ENCODE data around the gene SLC25A29. TPM values are rescaled to one million over a fixed set of nuclear protein-coding genes. Genes with fewer than 3 reads are reported as not detected.

The SLC25A29 gene
- total and polyA plus RNA-seq, 2 of the 13 experiments (the other 11 are each of a cell fraction or from before 2014, with no cell fraction given): 12.2 to 17.2 TPM

GRCh38 chr14:100285021-100285912 lies 21.0 kb downstream of the SLC25A29 start (continued):
- TF ChIP-seq, protein P1, sequence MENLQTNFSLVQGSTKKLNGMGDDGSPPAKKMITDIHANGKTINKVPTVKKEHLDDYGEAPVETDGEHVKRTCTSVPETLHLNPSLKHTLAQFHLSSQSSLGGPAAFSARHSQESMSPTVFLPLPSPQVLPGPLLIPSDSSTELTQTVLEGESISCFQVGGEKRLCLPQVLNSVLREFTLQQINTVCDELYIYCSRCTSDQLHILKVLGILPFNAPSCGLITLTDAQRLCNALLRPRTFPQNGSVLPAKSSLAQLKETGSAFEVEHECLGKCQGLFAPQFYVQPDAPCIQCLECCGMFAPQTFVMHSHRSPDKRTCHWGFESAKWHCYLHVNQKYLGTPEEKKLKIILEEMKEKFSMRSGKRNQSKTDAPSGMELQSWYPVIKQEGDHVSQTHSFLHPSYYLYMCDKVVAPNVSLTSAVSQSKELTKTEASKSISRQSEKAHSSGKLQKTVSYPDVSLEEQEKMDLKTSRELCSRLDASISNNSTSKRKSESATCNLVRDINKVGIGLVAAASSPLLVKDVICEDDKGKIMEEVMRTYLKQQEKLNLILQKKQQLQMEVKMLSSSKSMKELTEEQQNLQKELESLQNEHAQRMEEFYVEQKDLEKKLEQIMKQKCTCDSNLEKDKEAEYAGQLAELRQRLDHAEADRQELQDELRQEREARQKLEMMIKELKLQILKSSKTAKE (CRISPR knock-in tag; IDR thresholded peaks at IDR 0.05; ENCODE audit: borderline replicate concordance): no peak
- TF ChIP-seq SNRNP70 (IDR thresholded peaks at IDR 0.05; ENCODE audit: low read depth, low read length) (no peak), SP2 (CRISPR knock-in tag; IDR thresholded peaks at IDR 0.05) (no peak), MAFG (CRISPR knock-in tag; IDR thresholded peaks at IDR 0.05) (no peak), TFDP1 (CRISPR knock-in tag; IDR thresholded peaks at IDR 0.05; ENCODE audit: borderline replicate concordance) (peak; percentile 83; the same call in 1 of the 2 replicates), MAFF (IDR thresholded peaks at IDR 0.05; ENCODE audit: low read depth, low read length) (no peak), ZNF567 (CRISPR knock-in tag; IDR thresholded peaks at IDR 0.05; ENCODE audit: borderline replicate concordance) (peak; percentile 51; the same call in 1 of the 2 replicates), SNAPC5 (CRISPR knock-in tag; IDR thresholded peaks at IDR 0.05; ENCODE audit: borderline replicate concordance) (no peak), FOXA1 (IDR thresholded peaks at IDR 0.05) (no peak), FOXA1 (CRISPR knock-in tag; IDR thresholded peaks at IDR 0.05) (no peak), KLF16 (CRISPR knock-in tag; IDR thresholded peaks at IDR 0.05) (peak in 1 of 2 experiments; percentile 57; a peak in 1 of 4 replicates), CENPBD1 (CRISPR knock-in tag; IDR thresholded peaks at IDR 0.05; ENCODE audit: borderline replicate concordance, low read depth) (no peak; the same call in 1 of the 2 replicates), ZNF329 (CRISPR knock-in tag; IDR thresholded peaks at IDR 0.05; ENCODE audit: low read depth) (no peak), ZSCAN12 (CRISPR knock-in tag; IDR thresholded peaks at IDR 0.05) (0 out of 2 replicates have a peak, but pooled peaks have one; percentile 54), NFE2L2 (IDR thresholded peaks at IDR 0.05; ENCODE audit: low read length) (no peak), TCF12 (IDR thresholded peaks at IDR 0.05) (no peak), TCF12 (CRISPR knock-in tag; IDR thresholded peaks at IDR 0.05) (peak; percentile 57; the same call in 1 of the 2 replicates), SMAD9 (CRISPR knock-in tag; IDR thresholded peaks at IDR 0.05) (no peak), TOPORS (CRISPR knock-in tag; IDR thresholded peaks at IDR 0.05) (no peak; the same call in 1 of the 2 replicates)
